B cell (primary cell): ENCODE measurements around the gene CISD2. TPM values are rescaled to one million over a fixed set of nuclear protein-coding genes. Genes with fewer than 3 reads are reported as not detected.

Source experiments
- ATAC-seq: fragments of 200-7000 bp; cut with Tn5 transposase; one replicate; pipeline ENCODE4 v1.10.0; 2021; ENCODE audit warnings: low read depth, mild to moderate bottlenecking, moderate number of reproducible peaks, moderate library complexity
- CTCF ChIA-PET: fragments of 350-600 bp; sonication (Branson Sonifier 250); formaldehyde crosslinking; loops from one replicate; lab custom pipeline; 2021; ENCODE audit warnings: antibody characterized with exemption, inconsistent platforms; lab: Charles Lee
- POLR2A ChIA-PET: fragments of 350-600 bp; sonication (Branson Sonifier 250); formaldehyde crosslinking; loops from one replicate; lab custom pipeline; 2021; ENCODE audit warnings: antibody characterized with exemption; lab: Charles Lee
- DNase-seq: peaks from one replicate; pipeline ENCODE4 v3.0.0; 2013
- H2AFZ ChIP-seq: 2 replicates; pipeline ENCODE4 v1.6.1; 2012; ENCODE audit warnings: mild to moderate bottlenecking, low read depth, low read length; ENCODE audit not compliant: insufficient read depth, poor library complexity, severe bottlenecking
- H3K27ac ChIP-seq, 2 donors: 1 replicate in 1 of 2; 2 replicates in 1 of 2; pipeline ENCODE4 v1.5.1; 2012 to 2013; ENCODE audit warnings: low read length in 2 of 2, mild to moderate bottlenecking in 2 of 2, moderate library complexity in 1 of 2
- H3K27me3 ChIP-seq, 4 experiments: fragments of 200-600 bp in 1 of 4; sonication (generic) in 1 of 4; replicated peaks in 1 of 4; 1 replicate in 2 of 4; 2 replicates in 2 of 4; pipeline versions ENCODE4 v1.6.1 to v1.7.0; 2013 to 2016; ENCODE audit warnings: low read length in 3 of 4, mild to moderate bottlenecking in 2 of 4, mixed read lengths in 1 of 4, moderate library complexity in 1 of 4; ENCODE audit not compliant: insufficient read depth in 4 of 4, control insufficient read depth in 3 of 4; ENCODE audit errors: control extremely low read depth in 1 of 4
- H3K36me3 ChIP-seq, 2 experiments: replicated peaks in 1 of 2; 1 replicate in 1 of 2; 2 replicates in 1 of 2; pipeline versions ENCODE4 v1.6.1 to v1.7.1; 2013; ENCODE audit warnings: low read length in 1 of 2; ENCODE audit not compliant: insufficient read depth in 2 of 2, control insufficient read depth in 1 of 2; ENCODE audit errors: control extremely low read depth in 1 of 2, extremely low read depth in 1 of 2
- H3K4me1 ChIP-seq, 2 donors: fragments of 200-600 bp in 1 of 2; sonication (generic) in 1 of 2; 1 replicate in 1 of 2; 2 replicates in 1 of 2; pipeline versions ENCODE4 v1.5.1 to v1.6.1; 2013 to 2017; ENCODE audit warnings: low read length in 2 of 2; ENCODE audit not compliant: control insufficient read depth in 2 of 2, insufficient read depth in 2 of 2
- H3K4me2 ChIP-seq: replicated peaks from 2 replicates; pipeline ENCODE3; 2012; ENCODE audit warnings: mild to moderate bottlenecking, low read depth, low read length; ENCODE audit not compliant: poor library complexity, severe bottlenecking
- H3K4me3 ChIP-seq, 5 experiments: fragments of 200-600 bp in 1 of 5; sonication (generic) in 1 of 5; 1 replicate in 3 of 5; 2 replicates in 2 of 5; pipeline versions ENCODE4 v1.5.1 to v1.7.0; 2011 to 2016; ENCODE audit warnings: low read length in 4 of 5, mild to moderate bottlenecking in 4 of 5, low read depth in 2 of 5, control low read depth in 1 of 5, moderate library complexity in 1 of 5; ENCODE audit not compliant: insufficient read depth in 1 of 5; ENCODE audit errors: control extremely low read depth in 1 of 5, extremely low read depth in 1 of 5
- H3K79me2 ChIP-seq: fragments of 200-600 bp; sonication (generic); one replicate; pipeline ENCODE4 v1.6.0; 2016; ENCODE audit warnings: low read length; ENCODE audit not compliant: control insufficient read depth, insufficient read depth
- H3K9ac ChIP-seq: fragments of 200-600 bp; sonication (generic); 2 replicates; pipeline ENCODE4 v1.6.1; 2017; ENCODE audit warnings: mild to moderate bottlenecking, low read length, moderate library complexity
- H3K9me3 ChIP-seq, 3 donors: one replicate each; pipeline versions ENCODE4 v1.6.1 to v1.7.1; 2013; ENCODE audit warnings: low read length in 2 of 3; ENCODE audit not compliant: control insufficient read depth in 2 of 3, insufficient read depth in 1 of 3; ENCODE audit errors: control extremely low read depth in 1 of 3
- H4K20me1 ChIP-seq: 2 replicates; pipeline ENCODE4 v1.6.0; 2012; ENCODE audit warnings: mild to moderate bottlenecking, low read length; ENCODE audit not compliant: insufficient read depth, control insufficient read depth, poor library complexity, severe bottlenecking
- H3K27ac Mint-ChIP-seq: one replicate; pipeline ENCODE4 v1.8.0; 2021; ENCODE audit warnings: mixed read lengths
- H3K27me3 Mint-ChIP-seq: one replicate; pipeline ENCODE4 v1.8.0; 2021; ENCODE audit warnings: mixed read lengths
- H3K4me1 Mint-ChIP-seq: one replicate; pipeline ENCODE4 v1.8.0; 2021; ENCODE audit warnings: mixed read lengths
- H3K4me3 Mint-ChIP-seq: one replicate; pipeline ENCODE4 v1.8.0; 2021; ENCODE audit warnings: mixed read lengths
- H3K9me3 Mint-ChIP-seq: one replicate; pipeline ENCODE4 v1.8.0; 2022; ENCODE audit warnings: mixed read lengths; ENCODE audit not compliant: insufficient read depth
- EZH2 ChIP-seq: IDR thresholded peaks from 2 replicates; pipeline ENCODE4 v1.6.1; 2012; ENCODE audit warnings: borderline replicate concordance, low read depth, mild to moderate bottlenecking, moderate library complexity, low read length; ENCODE audit not compliant: insufficient read depth, poor library complexity, severe bottlenecking
- WGBS: methylation state at CpG from one replicate; pipeline ENCODE4 v1.1.5; 2013; ENCODE audit warnings: missing lambda C conversion rate; ENCODE audit not compliant: insufficient coverage; 5-methylcytosine and 5-hydroxymethylcytosine counted together
- intact Hi-C: fragments of 100-400 bp; cut with micrococcal nuclease; formaldehyde crosslinking; loops from one replicate; pipeline ENCODE4 v1.10.0; 2022
- polyA plus RNA-seq: library from polyadenylated mRNA; depleted of rRNA; stranded (reverse); fragments of >200 nt; gene quantifications from 2 replicates; pipeline ENCODE4 v1.2.3, GENCODE V29; 2012
- total RNA-seq, 2 donors: library from RNA; stranded (reverse); fragments of 120-200 nt in 1 of 2; gene quantifications; 1 replicate in 1 of 2; 2 replicates in 1 of 2; pipeline versions ENCODE4 v1.2.3 to v1.2.4, GENCODE V29; 2013 to 2022
- TF ChIP-seq, protein P1 (sequence below): fragments of 200-600 bp; IDR thresholded peaks from one replicate; pipeline ENCODE4 v1.8.0; 2022; ENCODE audit warnings: antibody characterized with exemption, mild to moderate bottlenecking

The CISD2 gene
- total and polyA plus RNA-seq, 2 donors (not counting 1 experiment from before 2014, with no cell fraction given): 5.0 to 16.0 TPM

- H3K9me3 Mint-ChIP-seq: peaks cover 2% of the 10 kb centered on the region
- no peak overlapping the region for H3K9ac ChIP-seq
- ChIA-PET CTCF (no interaction called here), POLR2A (no interaction called here)
- peaks cover 4% of the 10 kb centered on the region for H3K4me1 Mint-ChIP-seq
- no peak overlapping the region for H3K4me3 ChIP-seq
- H3K27me3 Mint-ChIP-seq: no peaks in the 10 kb centered on the region
- H4K20me1 ChIP-seq: no peaks in the 10 kb centered on the region
- intact Hi-C loops: no loop called here
- H2AFZ ChIP-seq: no peak overlapping the region
- H3K79me2 ChIP-seq: peaks cover 6% of the 10 kb centered on the region
- TF ChIP-seq EZH2: no peak
- TF ChIP-seq, protein P1, sequence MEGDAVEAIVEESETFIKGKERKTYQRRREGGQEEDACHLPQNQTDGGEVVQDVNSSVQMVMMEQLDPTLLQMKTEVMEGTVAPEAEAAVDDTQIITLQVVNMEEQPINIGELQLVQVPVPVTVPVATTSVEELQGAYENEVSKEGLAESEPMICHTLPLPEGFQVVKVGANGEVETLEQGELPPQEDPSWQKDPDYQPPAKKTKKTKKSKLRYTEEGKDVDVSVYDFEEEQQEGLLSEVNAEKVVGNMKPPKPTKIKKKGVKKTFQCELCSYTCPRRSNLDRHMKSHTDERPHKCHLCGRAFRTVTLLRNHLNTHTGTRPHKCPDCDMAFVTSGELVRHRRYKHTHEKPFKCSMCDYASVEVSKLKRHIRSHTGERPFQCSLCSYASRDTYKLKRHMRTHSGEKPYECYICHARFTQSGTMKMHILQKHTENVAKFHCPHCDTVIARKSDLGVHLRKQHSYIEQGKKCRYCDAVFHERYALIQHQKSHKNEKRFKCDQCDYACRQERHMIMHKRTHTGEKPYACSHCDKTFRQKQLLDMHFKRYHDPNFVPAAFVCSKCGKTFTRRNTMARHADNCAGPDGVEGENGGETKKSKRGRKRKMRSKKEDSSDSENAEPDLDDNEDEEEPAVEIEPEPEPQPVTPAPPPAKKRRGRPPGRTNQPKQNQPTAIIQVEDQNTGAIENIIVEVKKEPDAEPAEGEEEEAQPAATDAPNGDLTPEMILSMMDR: no peak
- H3K27me3 ChIP-seq: no peaks in the 10 kb centered on the region
- H3K4me1 ChIP-seq: no peaks in the 10 kb centered on the region
- ATAC-seq: no peak
- no peak overlapping the region for H3K4me3 Mint-ChIP-seq
- no peaks in the 10 kb centered on the region for H3K36me3 ChIP-seq
- H3K27ac ChIP-seq: no peak overlapping the region
- no peak overlapping the region for H3K4me2 ChIP-seq
- no peak overlapping the region for H3K27ac Mint-ChIP-seq
- no peak for DNase-seq
- H3K9me3 ChIP-seq: peaks cover 0 to 1% (median 0%) of the 10 kb centered on the region in 3 donors
- WGBS: 100% methylated on average over 2 of the region's 8 CpGs
Measured at GRCh38 chr4:102847687-102848086, 21.1 kb upstream of the CISD2 start.

DNA sequence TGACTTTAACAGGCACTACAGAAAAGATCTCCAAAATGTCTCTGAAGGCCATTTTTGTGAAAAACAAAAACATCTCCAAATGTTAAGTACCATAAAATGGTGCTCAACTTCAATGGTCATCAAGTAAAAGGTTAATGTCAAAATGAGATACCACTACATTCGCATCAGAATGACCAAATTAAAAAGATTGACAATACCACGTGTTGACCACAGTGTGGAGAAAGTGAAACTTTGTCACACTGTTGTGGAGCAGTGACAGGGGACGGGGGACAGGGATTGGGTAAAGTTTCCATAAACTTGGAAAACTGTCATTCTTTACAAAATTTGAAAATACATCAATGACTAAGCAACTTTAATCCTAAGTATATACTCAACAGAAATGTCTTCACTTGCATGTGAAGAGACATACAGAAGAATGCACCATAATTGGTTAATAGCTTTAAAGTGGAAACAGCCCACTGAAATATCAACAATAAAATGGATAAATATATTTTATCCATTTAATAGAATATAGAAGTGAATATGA lies 19.1 kb upstream of the CISD2 start:
- POLR2A ChIA-PET: no interaction called here

More for the DNA sequence above, 19.1 kb upstream of the CISD2 start:
- Histone ChIP-seq H3K9ac (no peak overlapping the region), H3K9me3 (no peaks in the 10 kb centered on the region), H3K4me1 (no peaks in the 10 kb centered on the region), H3K79me2 (peaks cover 7% of the 10 kb centered on the region), H3K36me3 (no peaks in the 10 kb centered on the region), H4K20me1 (no peaks in the 10 kb centered on the region), H3K4me3 (no peak overlapping the region), H3K4me2 (no peak overlapping the region), H3K27ac (no peak overlapping the region), H2AFZ (no peak overlapping the region), H3K27me3 (no peaks in the 10 kb centered on the region)
- H3K4me3 Mint-ChIP-seq: no peak overlapping the region
- no peaks in the 10 kb centered on the region for H3K9me3 Mint-ChIP-seq
- DNase-seq (no peak), ATAC-seq (no peak)
- H3K27ac Mint-ChIP-seq: no peak overlapping the region
- intact Hi-C loops: no loop called here
- peaks cover 4% of the 10 kb centered on the region for H3K4me1 Mint-ChIP-seq
- CTCF ChIA-PET: no interaction called here
- WGBS: no CpG with 5 or more reads among the region's 3 CpGs
- H3K27me3 Mint-ChIP-seq: no peaks in the 10 kb centered on the region
- TF ChIP-seq, protein P1: no peak
- no peak for TF ChIP-seq EZH2
